ENCODE measurements around the gene SFXN4. TPM values are rescaled to one million over a fixed set of nuclear protein-coding genes. Genes with fewer than 3 reads are reported as not detected.

The SFXN4 gene
- total and polyA plus RNA-seq, 2 of the 13 experiments (the other 11 are each of a cell fraction or from before 2014, with no cell fraction given) = 47.7 to 64.9 TPM

DNA sequence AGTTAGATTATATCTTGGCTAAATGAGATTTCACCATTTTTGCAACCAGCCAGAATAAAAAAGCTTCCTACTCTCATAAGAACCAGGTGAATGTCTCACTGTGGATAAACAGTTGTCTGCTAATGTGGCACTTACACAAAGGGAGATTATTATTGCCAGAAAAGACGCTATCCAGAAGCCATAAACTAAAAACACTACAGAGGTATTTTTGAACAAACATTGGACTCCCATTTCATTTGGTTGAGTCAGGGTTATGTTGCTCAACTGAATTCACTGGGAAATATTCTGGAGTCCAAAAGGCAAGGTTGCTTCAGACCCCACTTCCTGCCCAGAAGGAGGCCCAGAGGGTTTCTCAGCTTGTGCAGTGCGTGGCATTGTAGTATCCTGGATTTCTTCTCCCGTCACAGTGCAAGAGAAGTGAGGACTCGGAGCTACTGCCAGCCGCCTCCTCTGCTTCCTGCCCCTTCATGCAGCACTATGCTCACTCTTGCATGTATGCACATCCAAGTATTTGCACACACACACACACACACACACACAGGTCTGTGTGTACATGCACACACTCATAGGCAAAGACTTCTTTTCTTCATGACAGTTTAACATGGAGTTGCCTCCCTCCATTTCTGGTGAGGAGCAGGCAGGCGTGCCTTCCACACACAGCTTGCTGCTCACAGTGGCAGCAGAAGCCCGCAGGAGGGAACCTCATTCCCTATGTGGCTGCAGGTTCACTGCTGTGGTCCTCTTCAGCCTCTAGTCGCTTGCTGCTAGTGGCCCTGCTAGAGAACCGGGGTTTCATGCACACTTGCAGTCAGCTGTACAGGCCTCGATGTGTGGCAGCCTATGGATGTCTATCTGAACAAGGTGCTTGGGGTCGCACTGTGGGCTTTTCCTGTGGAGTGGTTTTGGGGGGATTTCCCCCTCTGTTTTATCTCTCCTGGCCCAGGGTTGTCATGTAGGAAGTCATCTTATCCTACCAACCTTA, 51.5 kb downstream of the SFXN4 start (continued):
- TF ChIP-seq, protein P1, sequence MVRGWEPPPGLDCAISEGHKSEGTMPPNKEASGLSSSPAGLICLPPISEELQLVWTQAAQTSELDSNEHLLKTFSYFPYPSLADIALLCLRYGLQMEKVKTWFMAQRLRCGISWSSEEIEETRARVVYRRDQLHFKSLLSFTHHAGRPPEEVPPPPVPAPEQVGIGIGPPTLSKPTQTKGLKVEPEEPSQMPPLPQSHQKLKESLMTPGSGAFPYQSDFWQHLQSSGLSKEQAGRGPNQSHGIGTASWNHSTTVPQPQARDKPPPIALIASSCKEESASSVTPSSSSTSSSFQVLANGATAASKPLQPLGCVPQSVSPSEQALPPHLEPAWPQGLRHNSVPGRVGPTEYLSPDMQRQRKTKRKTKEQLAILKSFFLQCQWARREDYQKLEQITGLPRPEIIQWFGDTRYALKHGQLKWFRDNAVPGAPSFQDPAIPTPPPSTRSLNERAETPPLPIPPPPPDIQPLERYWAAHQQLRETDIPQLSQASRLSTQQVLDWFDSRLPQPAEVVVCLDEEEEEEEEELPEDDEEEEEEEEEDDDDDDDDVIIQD (CRISPR knock-in tag; IDR thresholded peaks at IDR 0.05; ENCODE audit: low read depth) = peak; percentile 69; the same call in 1 of the 2 replicates
- TF ChIP-seq EHMT2 (IDR thresholded peaks at IDR 0.05; ENCODE audit: borderline replicate concordance, low read depth, low read length) (no peak; the same call in 1 of the 2 replicates), ZFP82 (CRISPR knock-in tag; IDR thresholded peaks at IDR 0.05; ENCODE audit: borderline replicate concordance) (no peak; the same call in 1 of the 2 replicates), STAG1 (CRISPR knock-in tag; IDR thresholded peaks at IDR 0.05) (peak; percentile 16; the same call in 1 of the 2 replicates), TAF1 (CRISPR knock-in tag; IDR thresholded peaks at IDR 0.05) (peak; percentile 36; the same call in 1 of the 2 replicates), JUNB (CRISPR knock-in tag; IDR thresholded peaks at IDR 0.05; ENCODE audit: borderline replicate concordance) (peak; percentile 78; the same call in 1 of the 2 replicates), ZNF629 (CRISPR knock-in tag; conservative IDR thresholded peaks at IDR 0.05) (0 out of 2 replicates have a peak, but pooled peaks have one; percentile 36), GTF2F1 (IDR thresholded peaks at IDR 0.05; ENCODE audit: low read length) (no peak), ZMYM2 (CRISPR knock-in tag; IDR thresholded peaks at IDR 0.05) (peak; percentile 63), ZKSCAN1 (IDR thresholded peaks at IDR 0.05; ENCODE audit: low read length) (no peak), RCOR2 (CRISPR knock-in tag; IDR thresholded peaks at IDR 0.05) (peak; percentile 47; the same call in 1 of the 2 replicates), ZNF530 (CRISPR knock-in tag; IDR thresholded peaks at IDR 0.05; ENCODE audit: low read depth) (no peak), ZNF501 (CRISPR knock-in tag; IDR thresholded peaks at IDR 0.05) (peak; percentile 53; the same call in 1 of the 2 replicates), ZNF878 (CRISPR knock-in tag; IDR thresholded peaks at IDR 0.05) (peak; percentile 71), HMG20A (CRISPR knock-in tag; IDR thresholded peaks at IDR 0.05; ENCODE audit: borderline replicate concordance) (peak; percentile 67; the same call in 1 of the 2 replicates), AHR (CRISPR knock-in tag; IDR thresholded peaks at IDR 0.05) (no peak), ZEB1 (IDR thresholded peaks at IDR 0.05; ENCODE audit: insufficient replicate concordance, low read depth) (no peak), ZNF577 (CRISPR knock-in tag; IDR thresholded peaks at IDR 0.05; ENCODE audit: borderline replicate concordance, low read depth) (no peak), HDAC6 (IDR thresholded peaks at IDR 0.05; ENCODE audit: low read depth, low read length) (no peak), ZSCAN25 (CRISPR knock-in tag; IDR thresholded peaks at IDR 0.05) (no peak), ZNF460 (CRISPR knock-in tag; IDR thresholded peaks at IDR 0.05; ENCODE audit: borderline replicate concordance) (no peak; the same call in 1 of the 2 replicates)
- TF ChIP-seq, protein P2, sequence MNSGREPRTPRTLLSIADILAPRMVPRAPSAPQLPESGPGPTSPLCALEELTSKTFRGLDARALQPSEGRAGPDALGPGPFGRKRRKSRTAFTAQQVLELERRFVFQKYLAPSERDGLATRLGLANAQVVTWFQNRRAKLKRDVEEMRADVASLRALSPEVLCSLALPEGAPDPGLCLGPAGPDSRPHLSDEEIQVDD (CRISPR knock-in tag; IDR thresholded peaks at IDR 0.05; ENCODE audit: borderline replicate concordance) = no peak
- TF ChIP-seq, protein P3, sequence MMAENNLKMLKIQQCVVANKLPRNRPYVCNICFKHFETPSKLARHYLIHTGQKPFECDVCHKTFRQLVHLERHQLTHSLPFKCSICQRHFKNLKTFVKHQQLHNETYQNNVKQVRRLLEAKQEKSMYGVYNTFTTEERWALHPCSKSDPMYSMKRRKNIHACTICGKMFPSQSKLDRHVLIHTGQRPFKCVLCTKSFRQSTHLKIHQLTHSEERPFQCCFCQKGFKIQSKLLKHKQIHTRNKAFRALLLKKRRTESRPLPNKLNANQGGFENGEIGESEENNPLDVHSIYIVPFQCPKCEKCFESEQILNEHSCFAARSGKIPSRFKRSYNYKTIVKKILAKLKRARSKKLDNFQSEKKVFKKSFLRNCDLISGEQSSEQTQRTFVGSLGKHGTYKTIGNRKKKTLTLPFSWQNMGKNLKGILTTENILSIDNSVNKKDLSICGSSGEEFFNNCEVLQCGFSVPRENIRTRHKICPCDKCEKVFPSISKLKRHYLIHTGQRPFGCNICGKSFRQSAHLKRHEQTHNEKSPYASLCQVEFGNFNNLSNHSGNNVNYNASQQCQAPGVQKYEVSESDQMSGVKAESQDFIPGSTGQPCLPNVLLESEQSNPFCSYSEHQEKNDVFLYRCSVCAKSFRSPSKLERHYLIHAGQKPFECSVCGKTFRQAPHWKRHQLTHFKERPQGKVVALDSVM (CRISPR knock-in tag; IDR thresholded peaks at IDR 0.05) = peak; percentile 88
- TF ChIP-seq, protein P4, sequence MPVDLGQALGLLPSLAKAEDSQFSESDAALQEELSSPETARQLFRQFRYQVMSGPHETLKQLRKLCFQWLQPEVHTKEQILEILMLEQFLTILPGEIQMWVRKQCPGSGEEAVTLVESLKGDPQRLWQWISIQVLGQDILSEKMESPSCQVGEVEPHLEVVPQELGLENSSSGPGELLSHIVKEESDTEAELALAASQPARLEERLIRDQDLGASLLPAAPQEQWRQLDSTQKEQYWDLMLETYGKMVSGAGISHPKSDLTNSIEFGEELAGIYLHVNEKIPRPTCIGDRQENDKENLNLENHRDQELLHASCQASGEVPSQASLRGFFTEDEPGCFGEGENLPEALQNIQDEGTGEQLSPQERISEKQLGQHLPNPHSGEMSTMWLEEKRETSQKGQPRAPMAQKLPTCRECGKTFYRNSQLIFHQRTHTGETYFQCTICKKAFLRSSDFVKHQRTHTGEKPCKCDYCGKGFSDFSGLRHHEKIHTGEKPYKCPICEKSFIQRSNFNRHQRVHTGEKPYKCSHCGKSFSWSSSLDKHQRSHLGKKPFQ (CRISPR knock-in tag; IDR thresholded peaks at IDR 0.05; ENCODE audit: insufficient replicate concordance) = no peak
